ENCODE measurements around the gene DGKD.

Gene DGKD

DNA sequence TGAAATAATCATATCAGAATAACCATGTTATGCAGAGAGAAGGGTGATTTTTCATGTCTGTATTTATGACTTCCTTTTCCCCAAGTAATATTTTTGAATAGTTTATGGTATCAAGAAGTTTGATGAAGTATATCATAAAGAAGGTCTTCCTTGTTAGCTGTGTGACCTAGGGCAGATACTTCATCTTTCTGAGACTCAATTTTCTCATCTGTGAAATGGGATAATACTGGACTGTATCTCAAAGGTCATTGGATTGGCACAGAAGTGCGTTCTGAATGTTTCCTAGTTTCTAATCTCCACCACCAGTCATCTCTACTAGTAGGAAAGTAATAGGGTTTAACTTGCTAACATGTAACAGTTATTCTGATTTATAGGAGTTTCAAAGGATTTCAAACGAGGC is 52.6 kb downstream of the DGKD start:
- H3K4me1 ChIP-seq (ENCODE audit: insufficient read depth, low read length), result no peaks in the 10 kb centered on the region
- H3K36me3 ChIP-seq (ENCODE audit: insufficient read depth, low read length), result no peaks in the 10 kb centered on the region
- H3K4me3 ChIP-seq (ENCODE audit: low read length), result no peak overlapping the region
- peaks cover 5% of the 10 kb centered on the region for H3K9me3 ChIP-seq (ENCODE audit: low read length)
- H2AFZ ChIP-seq (ENCODE audit: low read depth, low read length), result no peak overlapping the region
- no peaks in the 10 kb centered on the region for H3K27me3 ChIP-seq (ENCODE audit: insufficient read depth, low read length)

GRCh38 chr2:233407771-233408181 is 53.5 kb downstream of the DGKD start:
- H3K36me3 ChIP-seq (ENCODE audit: insufficient read depth, low read length), result no peaks in the 10 kb centered on the region
- no peaks in the 10 kb centered on the region for H3K4me1 ChIP-seq (ENCODE audit: insufficient read depth, low read length)
- no peak overlapping the region for H2AFZ ChIP-seq (ENCODE audit: low read depth, low read length)
- H3K9me3 ChIP-seq (ENCODE audit: low read length), result peaks cover 5% of the 10 kb centered on the region
- H3K4me3 ChIP-seq (ENCODE audit: low read length), result no peak overlapping the region
- no peaks in the 10 kb centered on the region for H3K27me3 ChIP-seq (ENCODE audit: insufficient read depth, low read length)

GRCh38 chr2:233408366-233409285 is 54.3 kb downstream of the DGKD start:
- peaks cover 5% of the 10 kb centered on the region for H3K9me3 ChIP-seq (ENCODE audit: low read length)
- H3K36me3 ChIP-seq (ENCODE audit: insufficient read depth, low read length), result no peaks in the 10 kb centered on the region
- no peaks in the 10 kb centered on the region for H3K4me1 ChIP-seq (ENCODE audit: insufficient read depth, low read length)
- no peaks in the 10 kb centered on the region for H3K27me3 ChIP-seq (ENCODE audit: insufficient read depth, low read length)
- no peak overlapping the region for H2AFZ ChIP-seq (ENCODE audit: low read depth, low read length)
- H3K4me3 ChIP-seq (ENCODE audit: low read length), result no peak overlapping the region

- H3K4me1 ChIP-seq (ENCODE audit: insufficient read depth, low read length), result no peaks in the 10 kb centered on the region
- no peak overlapping the region for H2AFZ ChIP-seq (ENCODE audit: low read depth, low read length)
- H3K27me3 ChIP-seq (ENCODE audit: insufficient read depth, low read length), result no peaks in the 10 kb centered on the region
- H3K9me3 ChIP-seq (ENCODE audit: low read length), result peaks cover 5% of the 10 kb centered on the region
- H3K36me3 ChIP-seq (ENCODE audit: insufficient read depth, low read length), result no peaks in the 10 kb centered on the region
- no peak overlapping the region for H3K4me3 ChIP-seq (ENCODE audit: low read length)
Observed at GRCh38 chr2:233409286-233409991, 55.1 kb downstream of the DGKD start.

DNA sequence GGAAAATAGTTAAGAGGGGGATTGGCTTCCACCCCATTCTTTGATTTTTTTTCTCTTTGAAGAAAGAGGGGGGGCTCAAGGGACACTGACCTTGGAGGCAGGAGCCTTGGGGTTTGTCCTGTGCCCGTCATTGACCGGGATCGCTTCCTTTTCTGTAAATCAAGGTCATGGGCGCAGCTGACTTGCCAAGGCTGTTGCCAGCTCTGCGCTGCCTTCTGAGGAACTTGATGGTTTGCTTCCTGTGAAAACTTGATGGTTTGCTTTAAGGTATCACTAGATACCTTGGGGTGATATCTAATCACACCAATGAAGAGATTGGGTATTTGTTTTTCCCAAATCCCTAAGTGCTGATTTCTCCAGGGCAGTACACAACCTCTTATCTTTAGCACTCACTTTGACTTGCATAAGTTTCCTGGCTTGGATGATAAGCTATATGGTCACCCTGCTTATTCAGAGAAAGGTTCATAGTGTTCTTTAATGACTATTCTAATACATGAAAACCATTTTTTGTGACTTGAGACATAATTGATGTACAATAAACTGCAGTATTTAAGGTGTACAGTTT is 56.0 kb downstream of the DGKD start:
- no peaks in the 10 kb centered on the region for H3K4me1 ChIP-seq (ENCODE audit: insufficient read depth, low read length)
- H2AFZ ChIP-seq (ENCODE audit: low read depth, low read length), result no peak overlapping the region
- H3K9me3 ChIP-seq (ENCODE audit: low read length), result peaks cover 5% of the 10 kb centered on the region
- H3K27me3 ChIP-seq (ENCODE audit: insufficient read depth, low read length), result no peaks in the 10 kb centered on the region
- H3K36me3 ChIP-seq (ENCODE audit: insufficient read depth, low read length), result peaks cover 3% of the 10 kb centered on the region
- H3K4me3 ChIP-seq (ENCODE audit: low read length), result no peak overlapping the region

- H3K4me1 ChIP-seq (ENCODE audit: insufficient read depth, low read length), result no peaks in the 10 kb centered on the region
- H3K36me3 ChIP-seq (ENCODE audit: insufficient read depth, low read length), result peaks cover 3% of the 10 kb centered on the region
- no peak overlapping the region for H2AFZ ChIP-seq (ENCODE audit: low read depth, low read length)
- no peaks in the 10 kb centered on the region for H3K27me3 ChIP-seq (ENCODE audit: insufficient read depth, low read length)
- peaks cover 5% of the 10 kb centered on the region for H3K9me3 ChIP-seq (ENCODE audit: low read length)
- no peak overlapping the region for H3K4me3 ChIP-seq (ENCODE audit: low read length)
Observed at GRCh38 chr2:233411162-233411561, 56.9 kb downstream of the DGKD start.

DNA sequence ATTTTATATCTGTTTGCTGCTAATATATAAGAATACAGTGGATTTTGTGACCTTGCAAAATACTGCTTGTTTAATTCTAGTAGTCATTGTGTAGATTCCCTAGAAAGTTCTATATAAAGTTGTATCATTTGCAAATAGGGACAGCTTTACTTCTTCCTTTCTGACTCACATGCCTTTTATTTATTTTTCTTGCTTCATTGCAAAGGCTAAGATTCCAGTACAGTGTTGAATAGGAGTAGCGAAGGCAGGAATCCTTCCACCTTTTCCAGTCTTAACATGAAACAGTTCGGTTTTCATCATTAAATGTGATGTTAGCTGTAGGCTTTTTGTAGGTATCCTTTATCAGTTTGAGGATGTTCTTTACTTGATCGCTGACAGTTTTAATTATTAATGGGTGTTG is 58.1 kb downstream of the DGKD start:
- Histone ChIP-seq H3K4me1 (ENCODE audit: insufficient read depth, low read length) (no peaks in the 10 kb centered on the region), H3K9me3 (ENCODE audit: low read length) (peaks cover 5% of the 10 kb centered on the region), H3K27me3 (ENCODE audit: insufficient read depth, low read length) (no peaks in the 10 kb centered on the region), H3K4me3 (ENCODE audit: low read length) (no peak overlapping the region), H2AFZ (ENCODE audit: low read depth, low read length) (no peak overlapping the region), H3K36me3 (ENCODE audit: insufficient read depth, low read length) (peaks cover 3% of the 10 kb centered on the region)

DNA sequence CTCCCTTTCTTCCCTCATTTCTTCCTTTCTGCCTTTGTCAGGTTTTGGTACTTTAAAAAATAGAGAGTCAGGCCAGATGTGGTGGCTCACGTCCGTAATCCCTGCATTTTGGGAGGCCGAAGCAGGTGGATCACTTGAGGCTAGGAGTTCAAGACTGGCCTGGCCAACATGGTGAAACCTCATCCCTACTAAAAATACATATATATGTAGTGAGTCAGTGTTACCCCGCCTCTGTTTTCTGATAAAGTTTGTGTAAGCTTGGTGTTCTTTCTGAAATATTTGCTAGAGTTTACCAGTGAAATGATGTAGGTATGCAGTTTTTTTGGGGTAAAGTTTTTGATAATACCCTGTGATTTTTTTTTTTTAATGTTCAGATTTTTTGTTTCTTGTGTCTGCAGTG is 58.8 kb downstream of the DGKD start:
- peaks cover 5% of the 10 kb centered on the region for H3K9me3 ChIP-seq (ENCODE audit: low read length)
- no peak overlapping the region for H2AFZ ChIP-seq (ENCODE audit: low read depth, low read length)
- no peaks in the 10 kb centered on the region for H3K27me3 ChIP-seq (ENCODE audit: insufficient read depth, low read length)
- no peaks in the 10 kb centered on the region for H3K4me1 ChIP-seq (ENCODE audit: insufficient read depth, low read length)
- H3K4me3 ChIP-seq (ENCODE audit: low read length), result no peak overlapping the region
- peaks cover 3% of the 10 kb centered on the region for H3K36me3 ChIP-seq (ENCODE audit: insufficient read depth, low read length)

DNA sequence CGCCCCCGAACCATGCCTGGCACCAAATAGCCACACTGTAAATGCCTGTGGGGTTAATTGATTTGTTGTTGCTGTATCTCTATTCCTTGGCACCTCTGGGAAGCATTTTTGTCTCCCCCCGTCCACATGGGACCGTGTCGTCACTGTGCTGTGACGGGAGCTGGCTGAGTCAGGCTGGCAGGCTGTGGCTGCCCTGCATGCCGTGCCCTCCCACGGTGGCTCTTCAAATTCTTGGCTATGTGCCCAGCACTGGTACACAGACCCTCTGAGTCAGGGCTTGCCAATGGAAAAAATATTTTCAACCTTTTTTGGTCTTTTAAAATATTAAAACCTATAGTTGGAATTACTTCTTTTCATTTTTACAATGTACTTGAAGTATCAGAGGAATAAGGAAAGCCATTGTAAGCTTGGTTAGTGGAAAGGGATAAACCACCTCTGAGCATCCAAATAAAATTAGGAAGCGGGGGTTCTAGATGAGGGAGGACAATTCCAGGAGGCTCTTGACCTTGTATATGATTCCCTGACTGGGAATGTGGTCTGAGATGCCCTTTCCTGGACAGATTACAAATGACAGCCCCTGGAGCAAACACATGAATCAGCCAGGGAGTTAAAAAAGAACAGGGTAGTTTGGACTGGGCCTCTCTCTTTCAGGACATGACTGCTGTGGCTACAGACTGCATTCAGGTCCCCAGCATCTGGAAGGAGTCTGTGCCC is 59.4 kb downstream of the DGKD start:
- Histone ChIP-seq H3K4me1 (ENCODE audit: insufficient read depth, low read length) (no peaks in the 10 kb centered on the region), H3K4me3 (ENCODE audit: low read length) (no peak overlapping the region), H2AFZ (ENCODE audit: low read depth, low read length) (no peak overlapping the region), H3K36me3 (ENCODE audit: insufficient read depth, low read length) (peaks cover 3% of the 10 kb centered on the region), H3K27me3 (ENCODE audit: insufficient read depth, low read length) (no peaks in the 10 kb centered on the region), H3K9me3 (ENCODE audit: low read length) (peaks cover 5% of the 10 kb centered on the region)

- no peak overlapping the region for H3K4me3 ChIP-seq (ENCODE audit: low read length)
- no peaks in the 10 kb centered on the region for H3K4me1 ChIP-seq (ENCODE audit: insufficient read depth, low read length)
- no peak overlapping the region for H2AFZ ChIP-seq (ENCODE audit: low read depth, low read length)
- peaks cover 5% of the 10 kb centered on the region for H3K9me3 ChIP-seq (ENCODE audit: low read length)
- peaks cover 3% of the 10 kb centered on the region for H3K36me3 ChIP-seq (ENCODE audit: insufficient read depth, low read length)
- H3K27me3 ChIP-seq (ENCODE audit: insufficient read depth, low read length), result no peaks in the 10 kb centered on the region
Observed at GRCh38 chr2:233414273-233414654, 60.0 kb downstream of the DGKD start.

- peaks cover 4% of the 10 kb centered on the region for H3K4me1 ChIP-seq (ENCODE audit: insufficient read depth, low read length)
- H3K9me3 ChIP-seq (ENCODE audit: low read length), result peaks cover 5% of the 10 kb centered on the region
- H2AFZ ChIP-seq (ENCODE audit: low read depth, low read length), result no peak overlapping the region
- no peak overlapping the region for H3K4me3 ChIP-seq (ENCODE audit: low read length)
- no peaks in the 10 kb centered on the region for H3K27me3 ChIP-seq (ENCODE audit: insufficient read depth, low read length)
- H3K36me3 ChIP-seq (ENCODE audit: insufficient read depth, low read length), result peaks cover 3% of the 10 kb centered on the region
Observed at GRCh38 chr2:233414777-233415570, 60.7 kb downstream of the DGKD start.

DNA sequence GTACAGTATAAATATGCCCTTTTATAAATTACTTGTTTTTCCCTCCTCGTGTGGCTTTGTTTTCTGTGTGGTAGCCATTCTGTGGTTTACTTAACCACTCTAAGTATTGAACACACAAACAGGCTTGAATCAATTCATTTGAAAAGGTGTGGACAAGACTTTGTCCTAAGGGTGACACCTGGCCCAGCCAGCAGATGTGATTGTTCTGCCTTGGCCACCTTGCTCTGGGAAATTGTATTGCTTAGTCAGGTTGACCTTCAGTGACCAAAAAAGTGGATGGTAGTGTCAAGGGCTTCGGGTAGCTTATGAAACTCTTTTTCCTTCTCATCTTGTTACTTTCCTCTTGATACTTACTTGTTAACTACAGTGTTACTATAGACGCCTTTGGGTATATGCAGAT is 61.9 kb downstream of the DGKD start:
- no peaks in the 10 kb centered on the region for H3K27me3 ChIP-seq (ENCODE audit: insufficient read depth, low read length)
- no peaks in the 10 kb centered on the region for H3K9me3 ChIP-seq (ENCODE audit: low read length)
- H2AFZ ChIP-seq (ENCODE audit: low read depth, low read length), result no peak overlapping the region
- H3K4me3 ChIP-seq (ENCODE audit: low read length), result no peak overlapping the region
- H3K36me3 ChIP-seq (ENCODE audit: insufficient read depth, low read length), result peaks cover 3% of the 10 kb centered on the region
- H3K4me1 ChIP-seq (ENCODE audit: insufficient read depth, low read length), result peaks cover 9% of the 10 kb centered on the region

All from neuron (in vitro differentiated cells).